Hematopoietic multipotent progenitor cell treated with erythropoietin and hydrocortisone succinate and interleukin-3 and kit ligand, for 8 days (in vitro differentiated cells): Measurements from ENCODE around the gene TNP2.

ENCODE experiments used
- DNase-seq: peaks from one replicate; pipeline ENCODE4 v3.0.0-alpha.2; 2015

TNP2 gene

GRCh38 chr16:11268921-11269375 is at the start of gene TNP2:
Gene TNP2, minus strand, starts transcription at chr16:11269325. Its CDS starts 63 bp downstream, at chr16:11269262.
- no peak for DNase-seq

- DNase-seq = no peak
These were observed 49.7 kb upstream of the TNP2 start for GRCh38 chr16:11318817-11319216.

GRCh38 chr16:11316331-11317015 is 47.3 kb upstream of the TNP2 start:
- no peak for DNase-seq

- no peak for DNase-seq
These were observed 46.4 kb upstream of the TNP2 start for GRCh38 chr16:11315510-11315909.

- DNase-seq = no peak
These were observed 45.3 kb upstream of the TNP2 start for GRCh38 chr16:11314309-11314894.

- DNase-seq = no peak
These were observed 44.6 kb upstream of the TNP2 start for GRCh38 chr16:11313493-11314308.

GRCh38 chr16:11312718-11313492 is 43.8 kb upstream of the TNP2 start:
- peak; percentile 30 for DNase-seq

- peak; percentile 24 for DNase-seq
These were observed 42.0 kb upstream of the TNP2 start for GRCh38 chr16:11310997-11311561.

GRCh38 chr16:11310634-11310977 is 41.5 kb upstream of the TNP2 start:
- DNase-seq = no peak

- DNase-seq = no peak
These were observed 40.9 kb upstream of the TNP2 start for GRCh38 chr16:11309895-11310633.

GRCh38 chr16:11308493-11309283 is 39.6 kb upstream of the TNP2 start:
- DNase-seq = no peak

- DNase-seq = no peak
These were observed 38.7 kb upstream of the TNP2 start for GRCh38 chr16:11307639-11308492.

- DNase-seq = no peak
These were observed 38.0 kb upstream of the TNP2 start for GRCh38 chr16:11306997-11307638.

GRCh38 chr16:11306381-11306780 is 37.3 kb upstream of the TNP2 start:
- no peak for DNase-seq

- DNase-seq = peak; percentile 35
These were observed 34.4 kb upstream of the TNP2 start for GRCh38 chr16:11303405-11304138.

- no peak for DNase-seq
These were observed 33.9 kb upstream of the TNP2 start for GRCh38 chr16:11302977-11303376.

- no peak for DNase-seq
These were observed 32.7 kb upstream of the TNP2 start for GRCh38 chr16:11301645-11302501.

GRCh38 chr16:11300560-11300892 is 31.4 kb upstream of the TNP2 start:
- no peak for DNase-seq
